ENCODE results near the gene C10orf90.

Gene C10orf90

GRCh38 chr10:126687121-126687606 lies 16.7 kb upstream of the C10orf90 start:
- ChIA-PET POLR2A (no interaction called here), CTCF (no interaction called here)
- Histone ChIP-seq H3K36me3 (ENCODE audit: control insufficient read depth in 2 of 2, insufficient read depth in 1 of 2, low read length in 2 of 2) (no peaks in the 10 kb centered on the region), H3K4me1 (ENCODE audit: control insufficient read depth, insufficient read depth, low read length) (no peaks in the 10 kb centered on the region), H3K4me3 (ENCODE audit: low read depth, low read length) (no peak overlapping the region), H3K9me3 (ENCODE audit: control insufficient read depth, insufficient read depth, low read depth, low read length) (no peaks in the 10 kb centered on the region), H3K27ac (ENCODE audit: extremely low read depth, low read depth, low read length) (no peak overlapping the region)
- TF ChIP-seq ZNF324 (tag by site-specific recombination; IDR thresholded peaks at IDR 0.05) (no peak), SALL2 (tag by site-specific recombination; IDR thresholded peaks at IDR 0.05; ENCODE audit: borderline replicate concordance) (no peak), ZNF521 (tag by site-specific recombination; IDR thresholded peaks at IDR 0.05) (no peak), SCRT1 (tag by site-specific recombination; IDR thresholded peaks at IDR 0.05; ENCODE audit: borderline replicate concordance) (no peak), BCL11B (tag by site-specific recombination; IDR thresholded peaks at IDR 0.05; ENCODE audit: low read depth) (no peak)

GRCh38 chr10:126686719-126687118 lies 16.2 kb upstream of the C10orf90 start:
- TF ChIP-seq ZNF362 (tag by site-specific recombination; IDR thresholded peaks at IDR 0.05): no peak
- TF ChIP-seq ZNF747 (tag by site-specific recombination; IDR thresholded peaks at IDR 0.05): no peak
- TF ChIP-seq ZNF48 (tag by site-specific recombination; IDR thresholded peaks at IDR 0.05): no peak
- no peak for TF ChIP-seq ZSCAN30 (tag by site-specific recombination; IDR thresholded peaks at IDR 0.05)
- no peak for TF ChIP-seq ZSCAN18 (tag by site-specific recombination; IDR thresholded peaks at IDR 0.05)
- no peak for TF ChIP-seq ZNF24 (tag by site-specific recombination; IDR thresholded peaks at IDR 0.05)
- no peak for TF ChIP-seq ZNF266 (tag by site-specific recombination; IDR thresholded peaks at IDR 0.05; ENCODE audit: low read depth)
- no peak for TF ChIP-seq ZNF239 (tag by site-specific recombination; IDR thresholded peaks at IDR 0.05)
- TF ChIP-seq HOXC10 (CRISPR knock-in tag; IDR thresholded peaks at IDR 0.05): no peak
- TF ChIP-seq ZBTB49 (tag by site-specific recombination; IDR thresholded peaks at IDR 0.05; ENCODE audit: low read depth): no peak
- no peak for TF ChIP-seq ZNF704 (tag by site-specific recombination; IDR thresholded peaks at IDR 0.05)
- TF ChIP-seq ZNF280D (tag by site-specific recombination; IDR thresholded peaks at IDR 0.05): no peak
- TF ChIP-seq GFI1B (tag by site-specific recombination; IDR thresholded peaks at IDR 0.05): no peak
- TF ChIP-seq HIC1 (tag by site-specific recombination; IDR thresholded peaks at IDR 0.05): no peak
- no peak for TF ChIP-seq ZBTB1 (tag by site-specific recombination; IDR thresholded peaks at IDR 0.05)
- no peak for TF ChIP-seq ZNF398 (tag by site-specific recombination; IDR thresholded peaks at IDR 0.05)
- Histone ChIP-seq H3K9me3 (ENCODE audit: control insufficient read depth, insufficient read depth, low read depth, low read length) (no peaks in the 10 kb centered on the region), H3K4me3 (ENCODE audit: low read depth, low read length) (no peak overlapping the region), H3K36me3 (ENCODE audit: control insufficient read depth in 2 of 2, insufficient read depth in 1 of 2, low read length in 2 of 2) (no peaks in the 10 kb centered on the region), H3K27ac (ENCODE audit: extremely low read depth, low read depth, low read length) (no peak overlapping the region), H3K4me1 (ENCODE audit: control insufficient read depth, insufficient read depth, low read length) (no peaks in the 10 kb centered on the region)
- ChIA-PET POLR2A (interaction anchor here (0.6 kb wide), 1 partner anchor 98 kb away, joined by 3 read pairs; no protein-coding TSS in a partner anchor), CTCF (interaction anchor here (0.6 kb wide), 1 partner anchor 230 kb away, joined by 4 read pairs; no protein-coding TSS in a partner anchor)

Measured in HEK293 (cell line).